HCT116 (cell line): ENCODE measurements around the gene HARS2.

Experiments
- EZH2 ChIP-seq: fragments of 200-600 bp; sonication (generic); IDR thresholded peaks from 2 replicates; pipeline ENCODE4 v1.6.1; 2017; ENCODE audit warnings: antibody characterized with exemption, mixed run types
- FOSL1 ChIP-seq: IDR thresholded peaks from 2 replicates; pipeline ENCODE4 v1.6.1; 2012; ENCODE audit warnings: low read depth
- POLR2A ChIP-seq: IDR thresholded peaks from 2 replicates; pipeline ENCODE4 v1.7.0; 2011; ENCODE audit warnings: borderline replicate concordance; ENCODE audit not compliant: insufficient read depth, insufficient read length; ENCODE audit errors: extremely low read depth
- POLR2AphosphoS5 ChIP-seq: IDR thresholded peaks from 2 replicates; pipeline ENCODE4 v1.6.1; 2011; ENCODE audit warnings: mild to moderate bottlenecking, low read depth, low read length, moderate library complexity
- RAD21 ChIP-seq: IDR thresholded peaks from 2 replicates; pipeline ENCODE4 v1.6.1; 2012; ENCODE audit warnings: low read depth, mild to moderate bottlenecking
- SIN3A ChIP-seq: IDR thresholded peaks from 2 replicates; pipeline ENCODE4 v1.6.1; 2012; ENCODE audit warnings: low read depth
- ZNF274 ChIP-seq: fragments of 200-500 bp; sonication (Bioruptor generic); IDR thresholded peaks from 2 replicates; pipeline ENCODE4 v1.6.1; 2014; ENCODE audit warnings: mild to moderate bottlenecking, low read depth, low read length, inconsistent platforms
- TF ChIP-seq, protein P1 (sequence below), 3 experiments: fragments of 200-600 bp in 1 of 3; sonication (generic) in 1 of 3; IDR thresholded peaks in 2 of 3; conservative IDR thresholded peaks in 1 of 3; 2 replicates each; pipeline ENCODE4 v1.5.1; 2012 to 2017; ENCODE audit warnings: low read depth in 2 of 3, low read length in 2 of 3, antibody characterized with exemption in 1 of 3, borderline replicate concordance in 1 of 3, control low read depth in 1 of 3, mild to moderate bottlenecking in 1 of 3, mixed read lengths in 1 of 3, mixed run types in 1 of 3, moderate library complexity in 1 of 3; ENCODE audit not compliant: insufficient read depth in 1 of 3
- TF ChIP-seq, protein P2 (sequence below): IDR thresholded peaks from 2 replicates; pipeline ENCODE4 v1.6.1; 2012

- TF ChIP-seq EZH2 (no peak), POLR2A (no peak), RAD21 (no peak), SIN3A (no peak), POLR2AphosphoS5 (no peak), ZNF274 (no peak), FOSL1 (no peak)
- TF ChIP-seq, protein P1, sequence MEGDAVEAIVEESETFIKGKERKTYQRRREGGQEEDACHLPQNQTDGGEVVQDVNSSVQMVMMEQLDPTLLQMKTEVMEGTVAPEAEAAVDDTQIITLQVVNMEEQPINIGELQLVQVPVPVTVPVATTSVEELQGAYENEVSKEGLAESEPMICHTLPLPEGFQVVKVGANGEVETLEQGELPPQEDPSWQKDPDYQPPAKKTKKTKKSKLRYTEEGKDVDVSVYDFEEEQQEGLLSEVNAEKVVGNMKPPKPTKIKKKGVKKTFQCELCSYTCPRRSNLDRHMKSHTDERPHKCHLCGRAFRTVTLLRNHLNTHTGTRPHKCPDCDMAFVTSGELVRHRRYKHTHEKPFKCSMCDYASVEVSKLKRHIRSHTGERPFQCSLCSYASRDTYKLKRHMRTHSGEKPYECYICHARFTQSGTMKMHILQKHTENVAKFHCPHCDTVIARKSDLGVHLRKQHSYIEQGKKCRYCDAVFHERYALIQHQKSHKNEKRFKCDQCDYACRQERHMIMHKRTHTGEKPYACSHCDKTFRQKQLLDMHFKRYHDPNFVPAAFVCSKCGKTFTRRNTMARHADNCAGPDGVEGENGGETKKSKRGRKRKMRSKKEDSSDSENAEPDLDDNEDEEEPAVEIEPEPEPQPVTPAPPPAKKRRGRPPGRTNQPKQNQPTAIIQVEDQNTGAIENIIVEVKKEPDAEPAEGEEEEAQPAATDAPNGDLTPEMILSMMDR (IDR thresholded peaks at IDR 0.05 in 2 of 3, conservative IDR thresholded peaks at IDR 0.05 in 1 of 3; ENCODE audit: borderline replicate concordance in 1 of 3, insufficient read depth in 1 of 3, low read depth in 2 of 3, low read length in 2 of 3) = no peak
- TF ChIP-seq, protein P2, sequence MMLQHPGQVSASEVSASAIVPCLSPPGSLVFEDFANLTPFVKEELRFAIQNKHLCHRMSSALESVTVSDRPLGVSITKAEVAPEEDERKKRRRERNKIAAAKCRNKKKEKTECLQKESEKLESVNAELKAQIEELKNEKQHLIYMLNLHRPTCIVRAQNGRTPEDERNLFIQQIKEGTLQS = no peak
Measured at GRCh38 chr5:140647042-140647419, 44.2 kb upstream of the HARS2 start.
